GM12873 (cell line): Measurements from ENCODE around the gene CCL28.

Experiments used
- TF ChIP-seq, protein P1 (sequence below): IDR thresholded peaks from 2 replicates; pipeline ENCODE4 v1.5.1; 2012; ENCODE audit warnings: low read depth, mild to moderate bottlenecking, moderate library complexity, low read length, control low read depth; ENCODE audit not compliant: insufficient read depth; ENCODE audit errors: missing control alignments

The CCL28 gene

GRCh38 chr5:43429016-43429415, 16.8 kb upstream of the CCL28 start:
- TF ChIP-seq, protein P1, sequence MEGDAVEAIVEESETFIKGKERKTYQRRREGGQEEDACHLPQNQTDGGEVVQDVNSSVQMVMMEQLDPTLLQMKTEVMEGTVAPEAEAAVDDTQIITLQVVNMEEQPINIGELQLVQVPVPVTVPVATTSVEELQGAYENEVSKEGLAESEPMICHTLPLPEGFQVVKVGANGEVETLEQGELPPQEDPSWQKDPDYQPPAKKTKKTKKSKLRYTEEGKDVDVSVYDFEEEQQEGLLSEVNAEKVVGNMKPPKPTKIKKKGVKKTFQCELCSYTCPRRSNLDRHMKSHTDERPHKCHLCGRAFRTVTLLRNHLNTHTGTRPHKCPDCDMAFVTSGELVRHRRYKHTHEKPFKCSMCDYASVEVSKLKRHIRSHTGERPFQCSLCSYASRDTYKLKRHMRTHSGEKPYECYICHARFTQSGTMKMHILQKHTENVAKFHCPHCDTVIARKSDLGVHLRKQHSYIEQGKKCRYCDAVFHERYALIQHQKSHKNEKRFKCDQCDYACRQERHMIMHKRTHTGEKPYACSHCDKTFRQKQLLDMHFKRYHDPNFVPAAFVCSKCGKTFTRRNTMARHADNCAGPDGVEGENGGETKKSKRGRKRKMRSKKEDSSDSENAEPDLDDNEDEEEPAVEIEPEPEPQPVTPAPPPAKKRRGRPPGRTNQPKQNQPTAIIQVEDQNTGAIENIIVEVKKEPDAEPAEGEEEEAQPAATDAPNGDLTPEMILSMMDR = no peak

GRCh38 chr5:43427306-43427705, 15.1 kb upstream of the CCL28 start:
- TF ChIP-seq, protein P1 = no peak

DNA sequence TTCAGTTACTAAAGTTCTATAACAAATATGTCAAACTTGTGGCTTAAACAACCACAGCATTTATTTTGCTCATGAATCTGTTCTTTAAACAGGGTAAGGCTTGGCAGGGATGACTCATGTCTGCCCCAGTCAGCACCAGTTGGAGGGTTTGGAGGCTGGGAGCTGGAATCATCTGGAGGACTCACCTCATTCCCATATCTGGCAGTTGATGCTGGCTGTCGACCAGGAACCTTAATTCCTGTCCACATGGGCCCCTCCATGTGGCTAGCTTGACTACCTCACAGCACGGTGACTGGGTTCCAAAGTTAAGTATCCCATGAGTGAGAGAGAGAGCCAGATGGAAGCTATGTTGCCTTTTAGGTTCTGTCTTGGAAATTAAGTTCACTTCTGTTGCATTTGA, 13.8 kb upstream of the CCL28 start:
- TF ChIP-seq, protein P1 = no peak

DNA sequence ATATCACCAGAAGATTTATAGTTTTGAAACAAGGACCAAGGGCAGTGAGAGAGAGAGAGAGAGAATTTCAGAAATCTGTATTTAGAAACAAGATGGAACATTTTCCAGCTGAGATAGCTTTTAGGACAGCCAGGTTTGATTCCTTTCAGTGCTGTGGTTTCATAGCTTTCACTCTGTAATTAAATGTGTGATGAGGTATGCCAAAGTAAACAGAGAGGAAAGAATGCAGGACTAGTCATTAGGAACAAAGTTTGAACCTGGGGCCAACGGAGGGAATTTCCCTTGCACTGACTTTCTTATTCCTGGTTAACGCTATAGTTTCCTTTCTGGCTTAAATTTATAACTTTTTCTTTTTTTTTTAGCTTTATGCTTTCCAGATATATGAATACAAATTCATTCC, 10.0 kb upstream of the CCL28 start:
- TF ChIP-seq, protein P1 = no peak

- TF ChIP-seq, protein P1 = no peak
Measured at GRCh38 chr5:43421450-43422133, 9.4 kb upstream of the CCL28 start.

DNA sequence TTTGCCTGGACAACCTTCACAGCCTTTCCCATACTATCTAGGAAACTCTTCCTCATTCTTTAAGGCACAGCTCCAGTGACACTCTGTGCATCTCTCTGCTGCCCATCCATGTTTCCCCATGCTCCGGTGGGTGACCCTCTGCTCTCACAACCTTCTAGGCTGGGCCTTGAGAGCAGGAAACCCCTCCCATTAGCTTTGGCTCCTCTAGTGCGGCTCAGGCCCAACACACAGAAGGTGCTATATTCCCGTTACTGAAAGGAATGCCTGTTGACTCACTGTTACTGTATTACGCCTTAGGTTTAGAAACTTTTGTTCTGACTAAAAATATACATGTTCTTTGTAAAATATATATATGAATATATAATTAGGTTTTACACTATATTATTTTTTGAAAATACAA, 8.1 kb upstream of the CCL28 start:
- TF ChIP-seq, protein P1 = no peak

- TF ChIP-seq, protein P1 = no peak
Measured at GRCh38 chr5:43418561-43418960, 6.4 kb upstream of the CCL28 start.
